NCI-H2107 treated with DMSO at 0.1 percent for 48 hours (cell line): ENCODE data around the gene ASRGL1.
A peak's percentile ranks its signal among the peaks of the same experiment; 100 is the strongest.

Experiments
- DNase-seq: peaks from one replicate; lab custom pipeline; 2025; ENCODE audit not compliant: unreplicated experiment; lab: John Stamatoyannopoulos, UW

The ASRGL1 gene

DNA sequence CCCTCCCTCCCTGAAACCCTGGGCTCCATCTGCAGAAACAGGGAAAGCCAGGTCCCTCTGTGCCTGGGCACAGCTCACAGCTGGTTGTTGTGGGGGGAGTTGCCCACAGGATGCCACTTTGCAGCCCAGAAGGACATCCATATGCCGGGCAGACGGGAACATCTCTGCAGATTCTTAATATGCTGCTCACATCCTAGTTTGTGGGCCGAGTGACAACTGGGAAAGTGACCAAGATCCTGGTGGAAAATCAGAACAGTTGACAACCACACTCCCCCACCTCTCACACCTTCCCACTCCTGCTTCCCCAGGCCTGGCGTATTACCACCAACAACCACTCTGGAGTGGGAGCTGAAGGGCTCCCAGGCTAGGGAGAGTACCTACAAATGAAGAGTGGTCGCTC, 74.3 kb downstream of the ASRGL1 start:
- no peak for DNase-seq

DNA sequence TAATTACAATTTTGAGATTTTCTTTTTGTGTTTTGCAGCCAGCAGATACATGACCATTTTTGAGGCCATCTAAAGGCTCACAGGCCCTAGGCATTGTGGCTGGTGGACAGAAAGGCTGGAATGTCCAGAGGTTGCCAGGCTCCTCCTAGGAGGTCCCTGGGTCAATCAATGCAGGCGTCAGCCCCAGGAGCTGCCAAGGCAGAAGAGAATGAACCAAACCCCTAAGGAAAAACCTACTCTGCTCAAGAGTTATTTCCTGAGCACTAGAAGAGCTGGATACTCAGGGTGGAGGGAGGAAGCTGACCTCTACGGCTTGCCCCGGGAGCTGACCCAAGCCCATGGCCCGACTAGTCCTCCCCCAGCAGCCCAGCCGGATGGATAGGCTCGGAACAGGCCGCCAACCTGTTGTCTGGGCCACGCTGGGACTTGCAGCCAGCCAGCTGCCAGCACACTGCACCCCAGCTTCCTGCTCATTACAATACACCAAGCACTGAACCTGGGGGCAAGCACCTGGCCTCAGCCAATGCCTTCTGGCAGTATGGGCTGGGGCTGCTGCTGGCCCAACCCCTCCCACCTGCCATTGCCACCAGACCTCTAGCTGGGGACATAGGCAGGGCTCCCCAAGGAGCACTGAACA, 75.9 kb downstream of the ASRGL1 start:
- no peak for DNase-seq

DNA sequence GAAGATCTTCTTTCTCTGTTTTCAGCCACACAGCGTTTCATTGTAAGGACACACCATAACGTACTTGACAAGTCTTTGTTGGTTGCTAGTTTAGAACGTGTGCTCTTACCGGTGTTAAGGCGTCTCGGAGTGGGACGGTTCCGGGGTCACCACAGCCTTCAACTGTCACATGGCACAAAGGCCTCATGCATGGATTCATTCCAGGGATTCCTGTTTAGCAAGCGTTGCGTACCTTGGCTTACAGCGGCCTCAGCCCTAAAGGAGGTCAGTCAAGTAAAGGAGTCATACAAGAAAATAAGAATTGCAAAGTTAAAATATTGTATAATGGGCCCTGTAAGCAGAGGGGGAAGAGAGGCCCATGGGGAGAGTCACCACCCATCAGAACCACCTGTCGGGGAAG, 79.3 kb downstream of the ASRGL1 start:
- no peak for DNase-seq

DNA sequence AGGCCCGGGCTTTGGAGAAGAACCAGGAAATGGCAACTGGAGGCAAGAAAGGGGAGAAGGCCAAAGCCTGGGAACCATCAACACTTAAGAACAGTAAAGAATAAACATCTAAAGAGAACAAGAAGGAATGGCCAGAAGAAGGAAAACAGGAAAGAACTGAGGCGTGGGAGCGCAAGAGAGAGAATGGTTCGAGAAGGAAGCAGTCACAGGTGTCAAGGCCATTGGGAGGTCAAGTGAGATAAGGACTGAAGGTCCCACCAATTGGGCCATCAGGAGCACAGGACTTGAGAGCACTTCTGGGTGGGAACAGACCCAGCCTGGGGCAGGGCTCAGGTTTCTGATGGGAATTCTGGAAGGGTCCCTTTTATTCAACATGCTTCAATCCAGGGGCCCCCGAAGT, 80.9 kb downstream of the ASRGL1 start:
- DNase-seq, result no peak

DNA sequence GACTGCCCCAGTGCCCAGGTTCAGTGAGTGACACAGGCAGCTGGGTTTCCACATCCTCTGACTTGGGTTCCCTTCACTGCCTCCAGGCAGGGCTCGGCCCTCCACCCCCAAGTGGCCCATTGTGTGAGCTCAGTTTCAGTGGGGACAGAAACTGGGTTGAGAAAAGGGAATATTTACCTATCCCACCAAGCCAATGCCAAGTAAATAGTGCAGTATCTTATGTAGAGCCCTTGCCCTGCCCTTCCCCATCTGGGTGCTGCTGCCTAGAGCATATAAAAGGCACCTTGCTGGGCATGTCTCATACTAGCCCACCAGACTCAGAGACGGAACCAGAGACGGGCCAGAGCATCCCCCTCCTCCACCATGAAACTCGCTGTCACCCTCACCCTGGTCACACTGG, 81.5 kb downstream of the ASRGL1 start, which contains the start of gene SCGB1A1:
Gene SCGB1A1, plus strand, starts transcription at position 301 of the 400 bp plus-strand sequence. Its CDS starts 63 bp downstream, at position 364.
- no peak for DNase-seq

DNA sequence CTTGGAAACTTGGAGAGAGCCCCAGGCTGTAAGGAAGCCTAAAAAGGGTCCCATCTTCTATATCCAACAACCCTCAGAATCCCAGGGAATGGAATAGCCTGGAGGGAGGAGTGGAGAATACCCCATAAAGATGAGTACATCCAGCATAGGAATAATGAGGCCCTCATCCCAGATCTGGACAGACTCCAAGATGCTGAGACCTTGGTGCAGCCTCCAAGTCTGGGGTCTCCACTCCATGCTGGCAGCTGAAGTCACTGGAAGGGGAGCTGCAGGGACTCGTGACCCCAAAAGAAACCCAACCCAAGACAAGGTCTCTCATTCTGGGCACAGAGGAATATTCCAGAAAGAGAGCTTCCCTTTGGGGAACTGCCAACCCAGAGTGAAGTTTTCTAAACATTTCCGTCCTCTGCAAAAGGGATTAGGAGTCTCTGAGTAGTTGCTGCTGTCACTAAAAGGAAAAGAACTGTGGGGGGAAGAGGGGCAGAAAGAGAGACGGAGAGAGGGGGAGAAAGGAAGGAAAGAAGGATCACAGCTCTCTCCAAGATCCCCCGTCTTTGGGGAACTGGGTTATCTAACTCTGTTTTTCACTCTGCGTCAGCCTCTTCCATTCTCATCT, 82.2 kb downstream of the ASRGL1 start:
- no peak for DNase-seq

DNA sequence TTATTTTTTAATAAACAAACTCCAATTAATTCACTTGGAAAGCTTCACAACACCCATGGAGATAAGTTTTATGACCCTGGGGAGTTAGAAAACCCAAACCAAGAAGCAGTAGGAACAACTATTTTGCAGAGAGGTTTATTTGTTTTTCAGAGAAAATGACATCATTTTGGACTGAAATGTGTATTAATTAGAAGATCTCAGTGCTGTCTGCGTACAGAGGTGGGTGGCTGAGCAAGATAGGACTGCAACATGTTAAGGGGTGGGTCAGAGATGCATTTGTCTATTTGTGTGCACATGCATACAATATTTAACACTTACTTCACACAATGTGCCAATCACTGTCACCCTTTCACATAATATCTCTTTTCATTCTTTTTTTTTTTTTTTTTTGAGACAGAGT, 82.7 kb downstream of the ASRGL1 start:
- DNase-seq, result no peak

DNA sequence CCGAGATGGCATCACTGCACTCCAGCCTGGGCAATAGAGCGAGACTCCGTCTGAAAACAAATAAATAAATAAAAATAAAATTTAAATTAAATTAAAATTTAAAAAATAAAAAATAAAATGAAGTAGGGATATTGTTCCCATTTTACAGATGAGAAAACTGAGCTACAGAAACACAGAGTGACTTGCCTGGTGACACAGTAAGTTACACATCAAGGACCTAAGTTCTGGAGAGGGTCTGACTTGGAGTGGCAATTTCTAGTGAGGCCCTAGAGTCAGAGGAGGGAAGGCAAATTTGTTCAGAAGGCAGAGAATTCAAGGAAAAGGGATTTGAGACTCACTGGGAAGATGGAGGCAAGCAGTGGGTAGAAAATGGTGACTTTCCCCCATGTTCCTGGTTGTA, 83.6 kb downstream of the ASRGL1 start:
- no peak for DNase-seq

DNA sequence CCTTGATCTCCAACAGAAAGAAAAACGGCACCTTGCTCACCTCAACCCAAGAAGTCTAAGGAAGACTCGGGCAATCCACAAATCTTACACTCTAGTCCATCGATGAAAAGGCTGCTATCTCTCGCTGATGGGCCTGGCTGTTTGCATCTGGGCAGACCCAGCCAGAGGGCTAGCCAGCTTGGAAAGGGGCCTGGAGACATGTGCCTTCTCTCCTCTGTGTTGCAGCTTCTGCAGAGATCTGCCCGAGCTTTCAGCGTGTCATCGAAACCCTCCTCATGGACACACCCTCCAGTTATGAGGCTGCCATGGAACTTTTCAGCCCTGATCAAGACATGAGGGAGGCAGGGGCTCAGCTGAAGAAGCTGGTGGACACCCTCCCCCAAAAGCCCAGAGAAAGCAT, 84.7 kb downstream of the ASRGL1 start:
- no peak for DNase-seq

DNA sequence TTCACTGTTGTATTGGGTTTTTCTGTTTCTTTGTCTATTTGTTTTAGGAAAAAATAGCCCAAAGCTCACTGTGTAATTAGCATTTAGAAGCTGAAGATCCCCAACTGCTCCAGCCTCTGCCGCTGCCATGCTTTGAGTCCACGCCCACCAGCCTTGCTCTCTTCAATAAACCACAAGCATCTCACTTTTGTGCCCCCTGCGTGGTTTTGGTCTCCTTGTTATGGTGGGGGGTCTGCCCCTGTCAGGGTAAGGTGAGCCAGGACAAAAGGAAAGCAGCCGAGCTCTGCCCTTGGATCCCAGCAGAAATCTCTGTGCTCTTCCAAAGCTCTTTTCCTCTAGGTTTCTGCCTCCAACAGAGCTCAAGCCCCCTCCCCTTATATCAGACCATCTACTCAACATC, 85.8 kb downstream of the ASRGL1 start:
- no peak for DNase-seq

DNA sequence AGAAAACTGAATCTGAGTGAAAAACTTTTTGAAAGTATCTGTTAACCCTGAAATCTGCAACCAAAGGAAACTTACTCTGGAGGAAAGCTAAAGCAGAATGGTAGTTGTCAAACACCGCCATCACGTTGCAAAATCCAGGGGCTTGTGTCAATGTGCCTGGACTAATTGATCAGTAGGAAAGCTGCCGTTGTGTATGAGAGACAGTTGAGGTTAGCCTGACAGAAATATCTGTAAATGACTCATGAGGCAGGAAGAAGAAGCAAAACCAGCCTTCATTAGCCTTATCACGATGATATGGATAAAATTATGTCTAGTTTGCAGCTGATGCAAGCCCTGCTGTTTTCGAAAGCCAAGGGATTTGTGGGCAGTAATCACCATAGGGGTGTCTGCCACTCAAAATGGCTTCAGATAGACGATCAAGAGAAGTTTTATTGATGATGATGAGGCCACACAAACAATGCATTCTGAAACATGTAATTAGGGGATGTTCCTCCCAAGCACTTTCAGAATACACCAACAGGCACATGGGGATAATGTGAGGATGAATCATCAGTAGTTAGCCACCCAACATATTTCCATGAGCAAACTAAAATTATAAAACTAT, 90.5 kb downstream of the ASRGL1 start:
- DNase-seq, result no peak

DNA sequence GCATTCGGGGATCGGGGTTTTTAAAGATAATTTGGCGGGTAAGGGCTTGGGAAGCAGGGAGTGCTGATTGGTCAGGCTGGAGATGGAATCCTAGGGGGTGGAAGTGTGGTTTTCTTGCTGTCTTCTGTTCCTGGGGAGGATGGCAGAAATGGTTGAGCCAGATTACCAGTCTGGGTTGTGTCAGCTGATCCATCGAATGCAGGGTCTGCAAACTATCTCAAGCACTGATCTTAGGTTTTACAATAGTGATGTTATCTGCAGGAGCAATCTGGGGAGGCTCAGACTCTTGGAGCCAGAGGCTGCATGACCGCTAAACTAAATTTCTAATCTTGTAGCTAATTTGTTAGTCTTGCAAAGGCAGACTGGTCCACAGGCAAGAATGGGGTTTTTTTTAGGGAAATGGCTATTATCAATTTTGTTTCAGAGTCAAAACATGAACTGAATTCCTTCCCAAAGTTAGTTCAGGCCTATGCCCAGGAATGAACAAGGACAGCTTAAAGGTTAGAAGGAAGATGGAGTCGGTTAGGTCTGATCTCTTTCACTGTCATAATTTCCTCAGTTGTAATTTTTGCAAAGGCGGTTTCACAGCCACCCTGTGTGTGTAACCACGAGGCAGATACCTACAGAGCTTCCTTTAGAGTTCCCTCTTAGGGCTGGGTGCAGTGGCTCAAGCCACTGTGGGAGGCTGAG, 91.8 kb downstream of the ASRGL1 start:
- DNase-seq, result no peak

DNA sequence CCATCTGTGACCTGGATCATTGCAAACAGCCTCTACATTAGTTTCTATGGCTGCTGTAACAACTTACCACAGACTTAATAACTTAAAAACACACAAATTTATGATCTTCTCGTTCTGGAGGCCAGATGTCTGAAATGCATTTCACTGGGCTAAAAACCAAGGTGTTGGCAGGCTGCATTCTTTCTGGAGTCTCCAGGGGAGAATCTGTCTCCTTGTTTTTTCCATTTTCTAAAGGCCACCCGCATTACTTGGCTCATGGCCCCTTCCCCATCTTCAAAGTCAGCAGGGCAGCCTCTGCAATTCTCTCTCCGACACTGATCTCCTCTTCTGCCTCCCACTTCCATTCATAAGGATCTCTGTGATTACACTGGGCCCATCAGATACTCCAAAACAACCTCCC, 93.2 kb downstream of the ASRGL1 start:
- no peak for DNase-seq

DNA sequence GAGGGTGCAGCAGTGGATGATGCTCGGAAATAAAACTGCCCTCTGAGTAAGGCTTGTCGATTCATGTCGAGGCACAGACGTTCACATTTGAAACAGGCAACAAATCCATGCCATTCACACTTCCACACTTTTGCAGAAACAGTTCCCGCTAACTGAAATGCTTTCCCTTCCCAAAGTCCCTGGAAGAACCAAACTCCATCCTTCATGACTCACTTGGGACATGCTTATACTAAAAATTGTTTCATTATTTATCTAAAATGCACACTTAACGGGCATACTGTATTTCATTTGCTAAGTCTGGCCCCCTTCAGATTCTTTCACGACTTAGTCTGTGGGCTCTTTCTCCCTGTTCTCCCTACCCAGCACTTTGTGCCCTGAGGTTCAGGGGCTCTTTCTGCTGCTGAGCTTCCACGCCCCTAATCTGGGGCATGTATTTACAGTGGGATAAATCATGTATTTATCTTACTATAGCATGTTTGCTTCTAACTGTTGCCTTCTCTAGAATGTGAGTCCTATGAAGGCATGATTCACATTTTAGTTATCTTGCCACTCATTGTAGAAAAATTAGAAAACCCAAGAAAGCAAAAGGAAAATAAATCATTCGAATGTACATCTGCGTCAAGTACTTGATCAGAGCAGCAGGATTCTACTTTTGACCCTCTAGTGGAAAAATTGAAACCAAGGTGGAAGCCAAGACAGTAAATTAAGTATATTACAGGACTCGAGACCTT, 94.1 kb downstream of the ASRGL1 start:
- no peak for DNase-seq

DNA sequence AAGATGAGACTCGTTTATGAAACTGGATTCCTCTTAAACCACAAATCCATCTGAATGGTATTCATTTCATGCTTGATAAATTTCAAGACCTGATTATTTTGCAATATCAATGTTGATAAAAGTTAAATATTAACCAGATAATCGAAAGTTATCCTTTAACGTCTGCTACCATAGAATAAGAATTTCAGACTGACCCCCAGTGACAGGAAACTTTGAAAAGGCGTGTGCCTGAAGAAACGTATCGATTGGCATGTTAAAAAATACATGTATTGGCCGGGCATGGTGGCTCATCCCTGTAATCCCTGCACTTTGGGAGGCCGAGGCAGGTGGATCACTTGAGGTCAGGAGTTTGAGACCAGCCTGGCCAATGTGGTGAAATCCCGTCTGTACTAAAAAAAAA, 95.4 kb downstream of the ASRGL1 start:
- no peak for DNase-seq

DNA sequence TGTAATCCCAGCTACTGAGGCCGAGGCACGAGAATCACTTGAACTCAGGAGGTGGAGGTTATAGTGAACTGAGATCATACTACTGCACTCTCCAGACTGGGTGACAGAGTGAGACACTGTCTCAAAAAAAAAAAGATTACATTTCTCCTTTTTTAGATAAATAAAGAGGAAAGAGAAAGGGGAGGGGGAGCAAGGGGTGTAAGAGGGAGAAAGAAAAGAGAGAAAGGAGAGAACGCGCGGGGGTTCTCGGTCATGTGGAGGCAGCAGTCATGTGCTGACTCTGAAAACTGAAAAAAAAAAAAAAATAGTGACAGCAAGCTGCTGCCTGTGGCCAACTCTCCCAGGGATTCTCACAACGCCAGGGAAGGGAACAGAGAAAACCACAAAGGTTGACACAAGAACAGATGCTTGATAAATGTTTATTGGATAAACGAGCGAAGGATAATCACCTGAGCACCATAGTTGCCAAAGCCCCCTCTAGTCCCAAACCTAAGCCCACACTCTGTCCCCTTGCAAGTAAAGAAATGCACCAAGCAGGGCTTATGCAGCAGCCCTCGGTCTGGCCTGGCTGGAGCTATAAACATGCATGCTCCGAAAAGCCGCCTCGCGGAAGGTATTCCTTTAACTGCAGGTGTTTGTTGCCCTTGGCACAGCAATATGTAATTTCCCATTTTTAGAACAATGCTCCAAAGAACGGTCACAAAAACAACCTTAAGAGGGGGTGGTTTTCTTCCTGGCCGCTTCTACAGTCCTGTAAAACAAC, 96.1 kb downstream of the ASRGL1 start:
- DNase-seq, result peak; percentile 63

DNA sequence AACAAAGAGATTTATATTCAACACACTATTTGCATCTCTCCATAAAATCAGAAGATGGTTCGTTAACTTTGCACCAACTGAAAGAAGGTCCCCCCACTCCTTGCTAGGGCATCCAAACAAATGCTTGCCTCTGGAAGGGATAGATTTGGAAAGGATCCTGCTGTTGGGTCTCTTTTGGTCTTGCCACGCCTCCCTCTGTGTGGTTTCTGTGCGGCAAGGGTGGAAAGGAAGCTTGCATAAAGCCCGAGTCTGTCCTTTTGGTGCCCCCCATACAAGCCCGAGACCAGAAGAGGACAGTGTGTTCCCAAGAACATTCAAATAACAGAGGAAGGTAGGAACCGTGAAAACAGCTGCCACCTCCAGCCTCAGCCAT, 96.6 kb downstream of the ASRGL1 start:
- DNase-seq, result no peak

DNA sequence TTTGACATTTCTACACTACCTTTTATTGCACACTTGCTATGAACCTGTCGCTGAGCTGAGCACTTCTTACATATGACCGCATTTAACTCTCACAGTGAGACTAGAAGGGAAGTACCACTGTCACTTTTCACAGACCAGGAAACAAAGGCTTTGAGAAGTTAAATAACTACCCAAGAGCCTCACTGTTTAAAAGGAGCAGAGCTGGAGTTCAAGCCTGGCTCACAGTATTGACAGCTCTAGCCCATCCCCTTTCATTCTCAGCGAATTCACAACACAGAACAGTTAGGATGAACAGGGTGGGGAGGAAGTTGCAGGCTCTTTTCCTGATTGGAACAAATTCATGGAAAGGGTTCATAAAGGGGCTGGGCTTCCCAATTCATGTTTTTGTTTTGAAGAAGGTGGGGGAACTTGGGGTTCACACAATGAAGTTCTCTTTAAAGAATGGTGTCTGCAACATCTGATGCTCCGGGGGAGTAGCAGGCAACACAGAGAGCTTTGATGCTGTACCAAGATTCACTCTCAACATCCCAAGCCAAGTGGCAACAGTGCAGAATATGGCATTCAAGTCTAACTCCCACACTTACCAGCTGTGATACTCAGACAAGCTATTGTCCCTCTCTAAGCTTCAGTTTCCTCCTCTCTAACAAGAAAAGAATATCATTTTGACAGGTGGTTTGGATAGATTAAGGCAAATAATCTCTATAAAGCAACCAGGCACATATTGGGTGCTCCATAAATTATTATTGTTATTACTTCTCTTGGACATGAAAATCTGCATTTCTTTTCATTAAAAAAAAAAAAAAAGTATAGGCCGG, 98.8 kb downstream of the ASRGL1 start:
- no peak for DNase-seq

DNA sequence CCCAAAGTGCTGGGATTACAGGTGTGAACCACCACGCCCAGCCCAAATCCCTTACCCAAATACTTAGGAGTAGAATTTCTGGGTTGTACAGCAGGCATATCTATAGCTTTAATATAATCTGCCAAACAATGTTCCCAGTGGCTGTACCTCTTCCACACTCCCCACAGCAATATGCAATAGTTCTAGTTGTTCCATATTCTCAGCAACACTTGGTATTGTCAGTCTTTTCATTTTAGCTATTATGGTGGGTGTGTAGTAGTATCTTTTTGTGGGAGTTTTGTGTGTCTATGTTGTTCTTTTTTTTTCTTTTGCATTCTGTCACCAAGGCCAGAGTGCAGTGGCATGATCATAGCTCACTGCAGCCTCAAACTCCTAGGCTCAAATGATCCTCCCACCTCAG, 100.4 kb downstream of the ASRGL1 start:
- DNase-seq, result no peak

DNA sequence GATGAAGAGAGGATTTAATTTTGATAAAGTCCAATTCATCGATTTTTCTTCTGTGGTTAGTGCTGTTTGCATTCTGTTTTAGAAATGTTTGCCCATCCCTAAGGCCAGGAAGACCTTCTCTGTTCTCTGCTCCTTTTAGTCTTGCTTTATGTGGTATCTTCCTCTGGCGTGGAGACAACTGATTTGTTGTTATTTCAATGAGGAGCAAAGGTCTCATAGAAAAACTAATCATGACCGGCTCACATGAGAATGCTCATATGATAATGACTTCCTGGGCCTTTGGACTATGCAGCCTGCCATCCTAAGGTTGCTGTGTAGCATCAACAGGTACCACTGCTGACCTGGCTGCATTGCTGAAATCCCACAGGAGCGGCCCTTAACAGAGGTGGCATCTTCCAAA, 101.4 kb downstream of the ASRGL1 start:
- no peak for DNase-seq
